ENCODE measurements around the gene RBM26. TPM values are rescaled to one million over a fixed set of nuclear protein-coding genes. Genes with fewer than 3 reads are reported as not detected.

Gene RBM26
- total and polyA plus RNA-seq, 2 experiments from 2014 or later: 19.3 to 45.9 TPM

- no peaks in the 10 kb centered on the region for H3K9me3 ChIP-seq (ENCODE audit: low read depth)
- H3K4me2 ChIP-seq: peak overlapping the region; percentile 80
- H3K79me2 ChIP-seq: peaks cover 90% of the 10 kb centered on the region
- WGBS (ENCODE audit: low lambda C conversion rate, missing lambda C conversion rate): 81% methylated on average over 2 of the region's 2 CpGs
- DNase-seq (ENCODE audit: low spot score): no peak
- H3K4me3 ChIP-seq: no peak overlapping the region
- no peak for TF ChIP-seq CTCF (IDR thresholded peaks at IDR 0.05; ENCODE audit: poor library complexity)
- TF ChIP-seq EZH2phosphoT487 (IDR thresholded peaks at IDR 0.05; ENCODE audit: low read depth, severe bottlenecking, unreplicated experiment): no peak
- peaks cover 50% of the 10 kb centered on the region for H4K20me1 ChIP-seq (ENCODE audit: insufficient read depth, poor library complexity, severe bottlenecking)
- H2AFZ ChIP-seq: no peak overlapping the region
- no peaks in the 10 kb centered on the region for H3K27me3 ChIP-seq
- no peaks in the 10 kb centered on the region for H3K9me2 ChIP-seq (replicated peaks; ENCODE audit: insufficient read depth)
- H3K27ac ChIP-seq: peak overlapping the region; percentile 29
- no peaks in the 10 kb centered on the region for H3K36me3 ChIP-seq (replicated peaks; ENCODE audit: insufficient read depth, low read depth)
- peaks cover 31% of the 10 kb centered on the region for H3K4me1 ChIP-seq (ENCODE audit: insufficient read depth)
These were observed 3.9 kb downstream of the RBM26 start for GRCh38 chr13:79402074-79402635.

- peak overlapping the region; percentile 80 for H3K4me2 ChIP-seq
- TF ChIP-seq EZH2phosphoT487 (IDR thresholded peaks at IDR 0.05; ENCODE audit: low read depth, severe bottlenecking, unreplicated experiment): no peak
- TF ChIP-seq EZH2 (IDR thresholded peaks at IDR 0.05; ENCODE audit: borderline replicate concordance): no peak
- TF ChIP-seq CTCF (IDR thresholded peaks at IDR 0.05; ENCODE audit: poor library complexity): no peak
- 87% methylated on average over 2 of the region's 2 CpGs for WGBS (ENCODE audit: low lambda C conversion rate, missing lambda C conversion rate)
- H2AFZ ChIP-seq: no peak overlapping the region
- H3K4me1 ChIP-seq (ENCODE audit: insufficient read depth): peaks cover 26% of the 10 kb centered on the region
- H3K27me3 ChIP-seq: no peaks in the 10 kb centered on the region
- no peak overlapping the region for H3K4me3 ChIP-seq
- H4K20me1 ChIP-seq (ENCODE audit: insufficient read depth, poor library complexity, severe bottlenecking): peaks cover 50% of the 10 kb centered on the region
- no peaks in the 10 kb centered on the region for H3K36me3 ChIP-seq (replicated peaks; ENCODE audit: insufficient read depth, low read depth)
- no peak for DNase-seq (ENCODE audit: low spot score)
- peaks cover 91% of the 10 kb centered on the region for H3K79me2 ChIP-seq
- H3K9me2 ChIP-seq (replicated peaks; ENCODE audit: insufficient read depth): no peaks in the 10 kb centered on the region
- H3K27ac ChIP-seq: no peak overlapping the region
- H3K9me3 ChIP-seq (ENCODE audit: low read depth): peaks cover under 1% of the 10 kb centered on the region
These were observed 4.6 kb downstream of the RBM26 start for GRCh38 chr13:79401259-79402070.

DNA sequence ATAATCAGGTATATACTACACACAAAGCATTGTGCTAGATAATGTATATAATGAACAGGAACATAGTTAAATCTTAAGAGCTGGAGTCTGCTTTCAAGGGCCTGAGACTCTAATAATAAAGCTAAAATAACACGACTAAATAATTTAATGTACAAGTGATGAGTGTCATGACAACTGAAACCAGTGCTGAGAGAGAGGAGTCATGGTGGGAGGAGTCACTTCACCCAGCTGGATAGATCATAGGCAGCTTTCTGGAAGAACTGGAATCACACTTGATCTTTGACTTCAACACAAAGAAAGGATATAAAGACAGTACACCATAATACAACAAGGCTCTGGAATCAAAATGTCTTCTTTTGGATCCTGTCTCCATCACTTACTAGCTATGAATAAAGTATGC is 7.1 kb downstream of the RBM26 start:
- H3K4me3 ChIP-seq: no peak overlapping the region
- TF ChIP-seq EZH2 (IDR thresholded peaks at IDR 0.05; ENCODE audit: borderline replicate concordance): no peak
- no peak for TF ChIP-seq CTCF (IDR thresholded peaks at IDR 0.05; ENCODE audit: poor library complexity)
- TF ChIP-seq EZH2phosphoT487 (IDR thresholded peaks at IDR 0.05; ENCODE audit: low read depth, severe bottlenecking, unreplicated experiment): no peak
- no peak overlapping the region for H2AFZ ChIP-seq
- H3K4me2 ChIP-seq: no peak overlapping the region
- H3K27ac ChIP-seq: no peak overlapping the region
- peaks cover 21% of the 10 kb centered on the region for H3K4me1 ChIP-seq (ENCODE audit: insufficient read depth)
- H3K27me3 ChIP-seq: no peaks in the 10 kb centered on the region
- no peaks in the 10 kb centered on the region for H3K9me2 ChIP-seq (replicated peaks; ENCODE audit: insufficient read depth)
- peaks cover 39% of the 10 kb centered on the region for H4K20me1 ChIP-seq (ENCODE audit: insufficient read depth, poor library complexity, severe bottlenecking)
- DNase-seq (ENCODE audit: low spot score): no peak
- WGBS (ENCODE audit: low lambda C conversion rate, missing lambda C conversion rate): 100% methylated on average over 1 of the region's 1 CpG
- no peaks in the 10 kb centered on the region for H3K36me3 ChIP-seq (replicated peaks; ENCODE audit: insufficient read depth, low read depth)
- H3K79me2 ChIP-seq: peaks cover 100% of the 10 kb centered on the region
- peaks cover 13% of the 10 kb centered on the region for H3K9me3 ChIP-seq (ENCODE audit: low read depth)
